ENCODE data around the gene NPW.

The NPW gene

GRCh38 chr16:1998852-1999801 lies 20.5 kb upstream of the NPW start:
- Histone ChIP-seq H3K4me1 (ENCODE audit: control insufficient read depth, insufficient read depth, low read length) (peaks cover 19% of the 10 kb centered on the region), H3K9me3 (replicated peaks; ENCODE audit: low read length) (no peaks in the 10 kb centered on the region), H3K9ac (ENCODE audit: low read depth, low read length) (no peak overlapping the region), H3K4me3 (ENCODE audit: low read length) (no peak overlapping the region), H3K4me2 (ENCODE audit: low read length) (no peak overlapping the region), H3K36me3 (ENCODE audit: insufficient read depth, low read length) (peaks cover 68% of the 10 kb centered on the region), H3K27me3 (ENCODE audit: control insufficient read depth, insufficient read depth, low read length) (no peaks in the 10 kb centered on the region)

- peaks cover 68% of the 10 kb centered on the region for H3K36me3 ChIP-seq (ENCODE audit: insufficient read depth, low read length)
These were observed 19.6 kb upstream of the NPW start for GRCh38 chr16:1999866-2000514.

GRCh38 chr16:2001035-2001434 lies 18.6 kb upstream of the NPW start:
- peaks cover 38% of the 10 kb centered on the region for H3K4me1 ChIP-seq (ENCODE audit: control insufficient read depth, insufficient read depth, low read length)
- peaks cover 64% of the 10 kb centered on the region for H3K36me3 ChIP-seq (ENCODE audit: insufficient read depth, low read length)
- no peak overlapping the region for H3K4me3 ChIP-seq (ENCODE audit: low read length)

More at GRCh38 chr16:1999866-2000514, 19.6 kb upstream of the NPW start:
- peaks cover 28% of the 10 kb centered on the region for H3K4me1 ChIP-seq (ENCODE audit: control insufficient read depth, insufficient read depth, low read length)
- H3K4me2 ChIP-seq (ENCODE audit: low read length), result no peak overlapping the region
- no peaks in the 10 kb centered on the region for H3K9me3 ChIP-seq (replicated peaks; ENCODE audit: low read length)
- H3K27me3 ChIP-seq (ENCODE audit: control insufficient read depth, insufficient read depth, low read length), result no peaks in the 10 kb centered on the region
- no peak overlapping the region for H3K9ac ChIP-seq (ENCODE audit: low read depth, low read length)
- no peak overlapping the region for H3K4me3 ChIP-seq (ENCODE audit: low read length)

GRCh38 chr16:2001456-2002355 lies 17.9 kb upstream of the NPW start:
- H3K4me2 ChIP-seq (ENCODE audit: low read length), result no peak overlapping the region
- no peak overlapping the region for H3K9ac ChIP-seq (ENCODE audit: low read depth, low read length)
- peaks cover 45% of the 10 kb centered on the region for H3K4me1 ChIP-seq (ENCODE audit: control insufficient read depth, insufficient read depth, low read length)
- H3K4me3 ChIP-seq (ENCODE audit: low read length), result no peak overlapping the region
- peaks cover 61% of the 10 kb centered on the region for H3K36me3 ChIP-seq (ENCODE audit: insufficient read depth, low read length)
- no peaks in the 10 kb centered on the region for H3K27me3 ChIP-seq (ENCODE audit: control insufficient read depth, insufficient read depth, low read length)
- no peaks in the 10 kb centered on the region for H3K9me3 ChIP-seq (replicated peaks; ENCODE audit: low read length)

More at GRCh38 chr16:2001035-2001434, 18.6 kb upstream of the NPW start:
- Histone ChIP-seq H3K9me3 (replicated peaks; ENCODE audit: low read length) (no peaks in the 10 kb centered on the region), H3K9ac (ENCODE audit: low read depth, low read length) (no peak overlapping the region), H3K27me3 (ENCODE audit: control insufficient read depth, insufficient read depth, low read length) (no peaks in the 10 kb centered on the region), H3K4me2 (ENCODE audit: low read length) (no peak overlapping the region)

- H3K27me3 ChIP-seq (ENCODE audit: control insufficient read depth, insufficient read depth, low read length), result no peaks in the 10 kb centered on the region
- H3K9ac ChIP-seq (ENCODE audit: low read depth, low read length), result no peak overlapping the region
- peaks cover 45% of the 10 kb centered on the region for H3K4me1 ChIP-seq (ENCODE audit: control insufficient read depth, insufficient read depth, low read length)
- H3K9me3 ChIP-seq (replicated peaks; ENCODE audit: low read length), result no peaks in the 10 kb centered on the region
- peaks cover 53% of the 10 kb centered on the region for H3K36me3 ChIP-seq (ENCODE audit: insufficient read depth, low read length)
- H3K4me2 ChIP-seq (ENCODE audit: low read length), result no peak overlapping the region
- H3K4me3 ChIP-seq (ENCODE audit: low read length), result no peak overlapping the region
These were observed 17.0 kb upstream of the NPW start for GRCh38 chr16:2002406-2003230.

DNA sequence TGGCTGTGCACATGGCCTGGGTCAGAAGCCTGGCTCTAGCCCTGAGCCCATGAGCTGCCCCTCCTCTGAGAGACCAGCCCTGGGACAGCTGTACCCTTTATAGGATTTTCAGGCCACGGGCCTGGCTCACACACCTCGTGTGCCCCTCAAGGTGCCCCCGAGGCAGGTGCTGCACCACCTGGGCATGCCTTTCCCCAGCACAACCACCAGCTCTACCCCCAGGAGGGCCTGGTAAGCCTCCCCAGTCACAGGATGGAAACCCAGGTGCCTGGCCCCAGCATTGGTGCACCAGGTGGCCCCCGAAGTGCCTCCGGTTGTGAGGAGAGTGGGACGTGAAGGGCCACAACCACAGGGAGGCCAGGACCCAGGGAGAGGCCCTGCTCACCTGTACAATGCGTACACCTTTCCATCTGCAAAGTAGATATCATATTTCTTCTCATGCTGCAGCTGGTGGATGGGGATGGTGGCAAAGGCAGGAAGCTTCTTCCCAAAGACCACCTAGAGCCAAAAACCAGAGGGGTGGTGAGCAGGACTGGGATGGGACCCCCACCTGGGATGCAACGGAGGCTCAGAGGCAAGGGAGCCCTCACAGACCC lies 16.3 kb upstream of the NPW start:
- no peak overlapping the region for H3K4me3 ChIP-seq (ENCODE audit: low read length)

DNA sequence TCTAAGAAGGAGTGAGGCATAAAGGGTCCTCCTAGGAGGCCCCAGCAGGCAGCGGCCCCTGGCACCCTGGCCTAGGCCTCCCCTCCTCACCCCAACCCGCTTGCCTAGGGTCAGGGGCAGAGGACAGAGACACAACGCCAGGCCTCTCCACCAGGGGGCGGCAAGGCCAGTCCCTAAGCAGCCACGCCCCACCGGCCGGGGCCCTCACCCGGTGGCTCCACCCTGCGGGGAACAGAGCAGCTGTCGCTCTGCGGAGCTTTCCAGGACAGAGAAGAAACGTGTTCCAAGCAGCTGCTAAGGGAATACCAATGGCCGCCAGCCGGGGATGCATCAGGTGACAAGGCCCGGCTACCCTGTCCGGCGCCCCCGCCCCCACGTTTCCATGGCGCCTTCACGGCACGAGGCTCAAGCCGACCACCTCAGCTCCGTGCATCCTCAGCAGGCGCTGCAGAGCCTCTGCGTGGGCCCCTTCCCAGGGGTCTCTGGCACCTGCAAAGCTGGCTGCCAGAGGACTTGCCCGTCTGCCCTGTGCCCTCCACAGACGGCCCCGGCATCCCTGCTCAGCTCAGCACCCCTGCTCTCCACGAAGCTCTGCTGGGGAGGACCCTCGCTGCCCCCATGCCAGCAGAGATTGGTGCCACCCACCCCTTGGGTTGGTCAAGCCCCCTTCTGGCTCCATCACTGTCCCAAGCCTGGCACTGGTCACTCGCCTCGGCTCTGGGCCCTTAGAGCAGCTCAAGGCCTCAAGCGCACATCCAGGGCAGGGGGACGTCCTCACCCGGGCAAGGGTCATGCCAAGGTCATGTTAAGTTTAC lies 15.6 kb upstream of the NPW start:
- Histone ChIP-seq H3K36me3 (ENCODE audit: insufficient read depth, low read length) (peaks cover 44% of the 10 kb centered on the region), H3K4me1 (ENCODE audit: control insufficient read depth, insufficient read depth, low read length) (peaks cover 48% of the 10 kb centered on the region), H3K4me2 (ENCODE audit: low read length) (peak overlapping the region; percentile 66), H3K27me3 (ENCODE audit: control insufficient read depth, insufficient read depth, low read length) (no peaks in the 10 kb centered on the region), H3K9me3 (replicated peaks; ENCODE audit: low read length) (no peaks in the 10 kb centered on the region), H3K4me3 (ENCODE audit: low read length) (peak overlapping the region; percentile 38), H3K9ac (ENCODE audit: low read depth, low read length) (peak overlapping the region; percentile 39)

More for the DNA sequence above, 16.3 kb upstream of the NPW start:
- no peaks in the 10 kb centered on the region for H3K27me3 ChIP-seq (ENCODE audit: control insufficient read depth, insufficient read depth, low read length)
- peaks cover 47% of the 10 kb centered on the region for H3K36me3 ChIP-seq (ENCODE audit: insufficient read depth, low read length)
- H3K9me3 ChIP-seq (replicated peaks; ENCODE audit: low read length), result no peaks in the 10 kb centered on the region
- H3K4me2 ChIP-seq (ENCODE audit: low read length), result no peak overlapping the region
- no peak overlapping the region for H3K9ac ChIP-seq (ENCODE audit: low read depth, low read length)
- peaks cover 45% of the 10 kb centered on the region for H3K4me1 ChIP-seq (ENCODE audit: control insufficient read depth, insufficient read depth, low read length)

DNA sequence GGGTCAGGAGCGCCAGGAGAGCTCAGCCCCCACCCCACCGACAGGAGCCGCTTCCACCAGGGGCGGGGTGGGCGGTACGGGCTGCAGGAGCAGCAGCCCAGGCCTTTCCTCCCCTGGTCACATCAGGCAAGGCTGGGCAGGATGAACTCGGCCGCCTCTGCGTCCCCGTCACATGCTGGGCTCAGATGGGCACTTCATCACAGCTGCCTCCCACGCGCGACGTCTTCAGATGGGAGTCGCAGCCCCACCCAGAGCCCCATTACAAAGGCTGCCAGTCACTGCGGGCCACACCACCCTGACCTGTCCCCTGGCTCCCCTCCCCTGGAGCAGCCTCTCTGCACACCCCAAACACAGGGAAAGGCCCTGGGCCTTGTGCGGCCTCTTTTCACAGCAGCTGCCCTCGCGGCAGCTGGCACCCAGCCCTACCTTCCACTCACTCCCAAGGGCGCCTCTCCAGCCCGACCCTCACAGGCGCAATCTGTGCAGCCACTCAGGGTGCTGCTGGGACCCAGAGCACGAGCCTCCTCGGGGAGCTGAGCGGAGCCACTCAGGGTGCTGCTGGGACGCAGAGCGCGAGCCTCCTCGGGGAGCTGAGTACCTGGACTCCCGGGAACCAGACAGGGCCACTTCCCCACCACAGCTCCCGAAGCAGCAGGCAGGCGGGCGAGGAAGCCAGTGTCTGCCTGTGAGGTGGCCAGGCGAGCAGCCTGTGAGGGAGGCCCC lies 14.6 kb upstream of the NPW start:
- no peaks in the 10 kb centered on the region for H3K27me3 ChIP-seq (ENCODE audit: control insufficient read depth, insufficient read depth, low read length)
- H3K36me3 ChIP-seq (ENCODE audit: insufficient read depth, low read length), result peaks cover 35% of the 10 kb centered on the region
- H3K4me2 ChIP-seq (ENCODE audit: low read length), result peak overlapping the region; percentile 66
- peak overlapping the region; percentile 39 for H3K9ac ChIP-seq (ENCODE audit: low read depth, low read length)
- H3K9me3 ChIP-seq (replicated peaks; ENCODE audit: low read length), result no peaks in the 10 kb centered on the region
- H3K4me1 ChIP-seq (ENCODE audit: control insufficient read depth, insufficient read depth, low read length), result peaks cover 49% of the 10 kb centered on the region
- peak overlapping the region; percentile 38 for H3K4me3 ChIP-seq (ENCODE audit: low read length)

GRCh38 chr16:2005646-2006045 lies 13.9 kb upstream of the NPW start:
- Histone ChIP-seq H3K4me1 (ENCODE audit: control insufficient read depth, insufficient read depth, low read length) (peaks cover 56% of the 10 kb centered on the region), H3K36me3 (ENCODE audit: insufficient read depth, low read length) (peaks cover 30% of the 10 kb centered on the region)

More at GRCh38 chr16:2005646-2006045, 13.9 kb upstream of the NPW start:
- Histone ChIP-seq H3K4me2 (ENCODE audit: low read length) (peak overlapping the region; percentile 66), H3K9me3 (replicated peaks; ENCODE audit: low read length) (no peaks in the 10 kb centered on the region), H3K4me3 (ENCODE audit: low read length) (no peak overlapping the region), H3K9ac (ENCODE audit: low read depth, low read length) (peak overlapping the region; percentile 39), H3K27me3 (ENCODE audit: control insufficient read depth, insufficient read depth, low read length) (no peaks in the 10 kb centered on the region)
